Measurements from ENCODE around the gene ZNF763.
"Not testable (repeated sequence)": the region's sequence is repeated elsewhere in the genome, so short reads cannot be mapped to it uniquely, and the experiment has no call there.

The ZNF763 gene

DNA sequence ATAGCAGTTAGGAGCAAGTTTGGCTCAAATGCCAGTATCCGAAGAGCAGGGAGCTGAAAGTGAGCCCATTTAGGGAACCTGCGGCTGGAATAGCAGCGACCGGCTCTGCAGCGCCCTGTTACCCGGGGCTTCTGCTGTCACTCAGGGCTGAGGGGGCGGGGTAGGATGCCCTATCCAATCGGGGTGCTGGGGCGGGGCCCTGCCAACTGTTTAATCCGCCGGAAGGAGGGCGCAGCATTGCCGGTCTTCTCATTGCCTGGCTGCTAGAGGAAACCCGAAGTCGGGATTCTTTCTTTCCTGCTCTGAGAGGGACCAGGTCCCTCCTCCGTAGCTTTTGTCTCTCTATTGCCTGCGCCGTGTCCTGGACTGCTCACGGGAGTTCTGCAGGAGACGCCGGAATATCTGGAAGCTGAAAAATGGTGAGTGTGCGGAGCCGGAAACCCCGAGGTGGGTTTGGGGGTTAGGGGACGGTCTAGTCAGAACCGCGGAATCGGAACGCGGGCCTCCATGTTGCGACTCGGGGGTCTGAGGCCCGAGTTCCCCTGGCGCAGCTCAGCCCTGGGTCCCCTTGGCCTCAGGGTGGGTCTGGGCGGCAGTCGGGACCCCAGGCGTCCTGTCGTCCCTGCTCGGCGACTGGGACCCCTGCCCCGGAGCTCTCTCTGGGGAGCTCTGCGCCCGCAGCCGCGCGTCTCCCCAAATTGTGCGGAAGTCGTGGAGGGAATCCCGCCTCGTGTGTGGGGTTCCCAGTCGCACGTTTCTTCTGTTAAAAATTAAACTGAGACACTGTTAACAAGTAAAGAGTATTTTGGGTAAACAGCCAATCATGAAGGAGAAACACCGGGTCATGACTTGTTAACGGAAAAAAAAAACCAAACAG, 22.8 kb downstream of the ZNF763 start:
- peak; percentile 83 for DNase-seq (ENCODE audit: low read depth)
- TF ChIP-seq, protein P1, sequence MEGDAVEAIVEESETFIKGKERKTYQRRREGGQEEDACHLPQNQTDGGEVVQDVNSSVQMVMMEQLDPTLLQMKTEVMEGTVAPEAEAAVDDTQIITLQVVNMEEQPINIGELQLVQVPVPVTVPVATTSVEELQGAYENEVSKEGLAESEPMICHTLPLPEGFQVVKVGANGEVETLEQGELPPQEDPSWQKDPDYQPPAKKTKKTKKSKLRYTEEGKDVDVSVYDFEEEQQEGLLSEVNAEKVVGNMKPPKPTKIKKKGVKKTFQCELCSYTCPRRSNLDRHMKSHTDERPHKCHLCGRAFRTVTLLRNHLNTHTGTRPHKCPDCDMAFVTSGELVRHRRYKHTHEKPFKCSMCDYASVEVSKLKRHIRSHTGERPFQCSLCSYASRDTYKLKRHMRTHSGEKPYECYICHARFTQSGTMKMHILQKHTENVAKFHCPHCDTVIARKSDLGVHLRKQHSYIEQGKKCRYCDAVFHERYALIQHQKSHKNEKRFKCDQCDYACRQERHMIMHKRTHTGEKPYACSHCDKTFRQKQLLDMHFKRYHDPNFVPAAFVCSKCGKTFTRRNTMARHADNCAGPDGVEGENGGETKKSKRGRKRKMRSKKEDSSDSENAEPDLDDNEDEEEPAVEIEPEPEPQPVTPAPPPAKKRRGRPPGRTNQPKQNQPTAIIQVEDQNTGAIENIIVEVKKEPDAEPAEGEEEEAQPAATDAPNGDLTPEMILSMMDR (IDR thresholded peaks at IDR 0.05; ENCODE audit: control insufficient read depth, extremely low read depth, insufficient read depth), result no peak
- peak overlapping the region; percentile 88 for H3K4me3 ChIP-seq (ENCODE audit: low read depth, low read length)

DNA sequence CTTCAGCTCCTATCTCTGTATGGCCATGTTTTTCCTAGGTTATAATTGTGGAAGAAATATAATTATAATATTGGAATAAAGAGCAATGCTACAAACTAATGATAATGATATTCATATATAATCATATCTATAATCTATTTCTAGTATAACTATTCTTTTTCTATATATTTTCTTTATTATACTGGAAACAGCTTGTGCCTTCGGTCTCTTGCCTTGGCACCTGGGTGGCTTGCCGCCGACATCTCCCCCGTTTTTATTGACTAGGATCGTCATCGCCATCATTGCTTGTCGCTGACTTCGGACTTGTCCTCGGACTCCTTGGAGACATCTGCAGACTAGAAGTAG, 24.2 kb downstream of the ZNF763 start:
- TF ChIP-seq, protein P1 (IDR thresholded peaks at IDR 0.05; ENCODE audit: control insufficient read depth, extremely low read depth, insufficient read depth), result no peak
- no peak for DNase-seq (ENCODE audit: low read depth)
- H3K4me3 ChIP-seq (ENCODE audit: low read depth, low read length), result peak overlapping the region; percentile 88

DNA sequence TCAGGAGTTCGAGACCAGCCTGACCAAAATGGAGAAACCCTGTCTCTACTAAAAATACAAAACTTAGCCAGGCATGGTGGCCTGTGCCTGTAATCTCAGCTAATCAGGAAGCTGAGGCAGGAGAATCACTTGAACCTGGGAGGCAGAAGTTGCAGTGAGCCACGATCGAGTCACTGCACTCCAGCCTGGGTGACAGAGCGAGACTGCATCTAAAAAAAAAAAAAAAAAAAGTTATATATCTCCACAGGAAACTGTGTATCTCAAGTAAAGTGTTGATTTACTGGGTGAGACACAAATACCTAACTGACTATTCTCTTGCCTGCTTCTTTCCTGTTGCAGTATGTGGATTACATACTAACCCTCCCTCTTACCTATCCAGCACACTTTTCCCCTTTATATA, 27.1 kb downstream of the ZNF763 start:
- not testable (repeated sequence) for DNase-seq (ENCODE audit: low read depth); H3K4me3 ChIP-seq (ENCODE audit: low read depth, low read length)

DNA sequence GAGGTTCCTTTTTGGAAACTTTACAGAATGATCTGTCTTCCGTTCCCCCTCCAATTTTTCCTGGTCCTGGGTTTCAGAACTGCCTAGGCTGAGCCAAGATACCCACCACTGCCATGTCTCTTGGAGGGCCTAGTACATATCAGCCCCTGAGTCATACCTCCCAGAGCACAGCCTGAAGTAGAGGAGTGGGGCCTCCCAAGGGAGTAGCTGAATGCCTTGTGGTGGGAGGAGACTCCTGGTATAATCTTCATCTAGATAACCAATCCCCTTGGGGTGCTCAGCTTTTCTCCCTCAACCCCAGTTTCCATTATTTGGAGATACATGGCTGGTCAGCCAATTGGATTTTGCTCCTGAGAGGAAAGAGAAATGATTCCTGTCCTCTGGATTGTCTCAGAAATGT, 30.3 kb downstream of the ZNF763 start:
- no peak for DNase-seq (ENCODE audit: low read depth)
- no peak overlapping the region for H3K4me3 ChIP-seq (ENCODE audit: low read depth, low read length)
- TF ChIP-seq, protein P1 (IDR thresholded peaks at IDR 0.05; ENCODE audit: control insufficient read depth, extremely low read depth, insufficient read depth), result no peak

DNA sequence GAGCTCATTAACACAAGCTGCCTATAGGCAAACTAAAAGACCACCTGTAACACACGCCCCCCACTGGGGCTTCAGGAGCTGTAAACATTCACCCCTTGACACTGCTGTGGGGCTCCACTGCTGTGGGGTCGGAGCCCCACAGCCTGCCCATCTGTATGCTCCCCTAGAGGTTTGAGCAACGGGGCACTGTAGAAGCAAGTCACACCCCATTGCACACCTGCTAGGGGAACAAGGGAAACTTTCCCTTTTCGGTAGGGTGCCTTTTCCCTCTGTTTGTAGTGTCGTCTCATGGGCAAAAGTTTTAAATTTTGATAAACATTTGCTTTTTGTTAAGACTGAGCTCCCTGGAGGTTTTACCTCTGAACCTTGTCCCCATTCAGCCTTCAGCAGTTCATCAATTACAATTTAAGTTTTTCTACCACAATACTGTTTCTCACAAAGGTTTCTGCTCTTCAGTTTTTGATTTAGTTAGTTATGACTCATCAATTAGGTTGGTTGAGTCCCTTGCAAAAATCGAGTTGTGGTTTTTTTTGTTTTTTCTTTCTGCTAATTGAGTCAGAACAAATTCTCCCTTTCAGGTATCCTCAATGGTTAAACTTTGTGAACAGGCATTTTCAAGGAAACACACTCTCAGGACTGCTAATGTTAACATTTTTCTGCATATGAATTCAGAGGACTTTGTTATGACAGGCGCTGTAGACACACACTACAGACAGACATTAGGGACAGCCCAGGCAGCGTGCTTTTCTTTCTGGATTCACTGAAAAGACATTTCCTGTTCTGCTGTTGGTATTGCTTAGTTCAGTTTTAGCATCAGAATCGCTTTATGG, 35.5 kb downstream of the ZNF763 start:
- TF ChIP-seq, protein P1 (IDR thresholded peaks at IDR 0.05; ENCODE audit: control insufficient read depth, extremely low read depth, insufficient read depth), result no peak
- no peak for DNase-seq (ENCODE audit: low read depth)
- no peak overlapping the region for H3K4me3 ChIP-seq (ENCODE audit: low read depth, low read length)

DNA sequence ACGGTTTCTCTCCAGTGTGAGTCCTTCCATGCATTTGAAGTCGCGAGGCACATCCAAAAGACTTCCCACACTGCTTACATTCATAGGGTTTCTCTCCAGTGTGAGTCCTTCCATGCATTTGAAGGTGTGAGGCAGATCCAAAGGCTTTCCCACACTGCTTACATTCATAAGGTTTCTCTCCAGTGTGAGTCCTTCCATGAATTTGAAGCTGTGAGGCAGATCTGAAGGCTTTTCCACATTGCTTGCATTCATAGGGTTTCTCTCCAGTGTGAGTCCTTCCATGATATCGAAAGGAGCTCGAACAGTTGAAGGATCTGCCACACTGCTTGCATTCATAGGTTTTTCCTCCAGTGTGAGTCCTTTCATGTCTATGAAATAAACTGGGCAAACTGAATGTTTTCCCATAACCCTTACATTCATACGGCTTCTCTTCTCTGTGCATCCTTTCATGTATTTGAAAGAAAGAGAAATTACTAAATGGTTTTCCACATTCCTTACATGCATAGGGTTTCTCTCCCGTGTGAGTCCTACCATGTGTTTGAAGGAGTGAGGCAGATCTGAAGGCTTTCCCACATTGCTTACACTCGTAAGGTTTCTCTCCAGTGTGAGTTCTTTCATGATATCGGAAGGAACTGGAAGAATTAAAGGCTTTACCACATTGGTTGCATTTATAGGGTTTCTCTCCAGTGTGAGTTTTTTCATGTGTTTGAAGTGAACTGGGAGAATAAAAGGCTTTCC, 50.3 kb downstream of the ZNF763 start:
- TF ChIP-seq, protein P1 (IDR thresholded peaks at IDR 0.05; ENCODE audit: control insufficient read depth, extremely low read depth, insufficient read depth), result no peak
- DNase-seq (ENCODE audit: low read depth), result no peak
- H3K4me3 ChIP-seq (ENCODE audit: low read depth, low read length), result no peak overlapping the region

DNA sequence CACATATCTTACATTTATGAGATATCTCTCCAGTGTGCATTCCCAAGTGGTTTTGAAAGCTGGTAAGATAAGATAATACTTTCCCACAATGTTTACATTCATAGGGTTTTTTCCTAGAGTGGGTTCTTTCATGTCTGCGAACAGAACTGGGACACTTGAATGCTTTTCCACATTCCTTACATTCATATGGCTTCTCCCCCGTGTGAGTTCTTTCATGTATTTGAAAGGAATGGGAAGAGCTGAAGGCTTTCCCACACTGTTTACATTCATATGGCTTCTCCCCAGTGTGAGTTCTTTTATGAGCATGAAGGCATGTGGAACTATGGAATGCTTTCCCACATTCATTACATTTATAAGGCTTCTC, 50.9 kb downstream of the ZNF763 start:
- no peak for DNase-seq (ENCODE audit: low read depth)
- TF ChIP-seq, protein P1 (IDR thresholded peaks at IDR 0.05; ENCODE audit: control insufficient read depth, extremely low read depth, insufficient read depth), result no peak
- no peak overlapping the region for H3K4me3 ChIP-seq (ENCODE audit: low read depth, low read length)

All from LNCaP clone FGC (cell line).